GM19468 (cell line): ENCODE results near the gene PTCH2.
"Not testable (repeated sequence)": the region's sequence is repeated elsewhere in the genome, so short reads cannot be mapped to it uniquely, and the experiment has no call there.

ENCODE experiments used
- ATAC-seq: cut with Tn5 transposase; IDR thresholded peaks from one replicate; pipeline ENCODE4 v1.9.1; 2021; ENCODE audit warnings: mild to moderate bottlenecking, moderate library complexity, moderate number of reproducible peaks; ENCODE audit not compliant: unreplicated experiment; ENCODE audit errors: extremely low read depth

Gene PTCH2

GRCh38 chr1:44805311-44806024, 37.6 kb downstream of the PTCH2 start:
- ATAC-seq, result no peak

DNA sequence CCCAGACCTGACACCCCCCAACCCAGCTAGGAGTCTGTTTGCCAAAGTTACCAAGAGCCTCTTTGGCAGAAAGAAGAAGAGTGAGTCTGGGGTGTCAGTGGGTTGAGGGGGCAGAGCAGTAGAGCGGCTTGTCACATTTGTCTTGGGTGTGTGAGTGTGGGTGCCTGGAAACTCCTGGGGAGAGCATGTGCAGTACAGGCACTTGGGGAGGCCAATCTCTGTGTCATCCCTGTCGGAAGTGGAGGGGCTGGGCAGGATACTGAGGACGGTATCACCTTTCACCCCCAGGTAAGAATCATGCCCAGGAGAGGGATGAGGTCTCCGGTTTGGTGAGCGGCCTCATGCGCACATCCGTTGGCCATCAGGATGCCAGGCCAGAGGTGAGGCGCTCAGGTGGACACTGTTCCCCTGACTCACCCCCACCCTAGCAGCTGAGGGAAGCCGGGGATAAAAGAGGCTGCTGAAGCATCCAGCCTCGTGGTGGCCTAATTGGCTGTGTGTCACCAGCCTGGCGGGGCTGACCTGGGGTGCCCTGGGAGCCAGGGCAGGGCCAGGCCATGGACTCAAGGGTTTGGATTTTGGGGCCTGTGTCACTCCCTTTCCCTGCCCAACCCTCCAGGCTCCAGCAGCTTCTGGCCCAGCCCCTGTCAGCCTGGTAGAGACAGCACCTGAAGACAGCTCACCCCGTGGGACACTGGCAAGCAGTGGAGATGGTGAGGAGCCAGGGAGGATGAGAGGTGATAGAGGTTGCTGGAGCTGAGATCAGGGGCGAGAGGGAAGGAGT, 39.5 kb downstream of the PTCH2 start:
- no peak for ATAC-seq

- ATAC-seq, result no peak
These were observed 40.1 kb downstream of the PTCH2 start for GRCh38 chr1:44803062-44803311.

- ATAC-seq, result no peak
These were observed 40.6 kb downstream of the PTCH2 start for GRCh38 chr1:44802306-44803061.

DNA sequence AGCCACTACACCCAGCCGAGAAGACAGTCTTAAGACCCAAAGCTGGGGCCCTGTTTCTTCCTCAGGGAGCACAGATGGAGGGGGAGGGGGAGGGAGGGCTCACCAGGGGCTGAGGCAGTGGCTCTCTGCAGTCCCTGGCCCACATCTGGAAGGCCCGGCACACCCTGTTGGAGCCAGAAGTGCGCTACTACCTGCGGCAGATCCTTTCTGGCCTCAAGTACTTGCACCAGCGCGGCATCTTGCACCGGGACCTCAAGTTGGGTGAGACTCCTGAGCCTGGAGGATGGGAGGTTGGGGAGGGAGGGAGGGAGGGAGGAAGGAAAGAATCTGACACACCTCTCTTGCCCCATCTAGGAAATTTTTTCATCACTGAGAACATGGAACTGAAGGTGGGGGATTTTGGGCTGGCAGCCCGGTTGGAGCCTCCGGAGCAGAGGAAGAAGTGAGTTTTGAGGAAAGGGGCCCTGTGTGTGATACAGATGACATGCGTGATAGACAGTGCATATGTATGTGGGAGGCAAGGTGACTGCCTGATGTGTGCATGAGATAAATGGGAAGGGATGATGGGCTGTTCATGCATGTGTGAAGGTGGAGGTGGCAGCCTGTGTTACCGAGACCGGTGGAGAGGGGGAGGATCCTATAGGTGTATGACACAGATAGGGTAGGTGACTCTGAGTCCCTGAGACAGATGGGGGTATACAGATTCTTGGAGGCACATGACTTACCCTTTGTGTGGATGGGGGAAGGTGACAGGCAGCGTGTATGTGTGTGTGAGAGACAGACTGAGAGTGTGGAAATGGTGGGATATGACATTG, 41.4 kb downstream of the PTCH2 start:
- ATAC-seq, result no peak

DNA sequence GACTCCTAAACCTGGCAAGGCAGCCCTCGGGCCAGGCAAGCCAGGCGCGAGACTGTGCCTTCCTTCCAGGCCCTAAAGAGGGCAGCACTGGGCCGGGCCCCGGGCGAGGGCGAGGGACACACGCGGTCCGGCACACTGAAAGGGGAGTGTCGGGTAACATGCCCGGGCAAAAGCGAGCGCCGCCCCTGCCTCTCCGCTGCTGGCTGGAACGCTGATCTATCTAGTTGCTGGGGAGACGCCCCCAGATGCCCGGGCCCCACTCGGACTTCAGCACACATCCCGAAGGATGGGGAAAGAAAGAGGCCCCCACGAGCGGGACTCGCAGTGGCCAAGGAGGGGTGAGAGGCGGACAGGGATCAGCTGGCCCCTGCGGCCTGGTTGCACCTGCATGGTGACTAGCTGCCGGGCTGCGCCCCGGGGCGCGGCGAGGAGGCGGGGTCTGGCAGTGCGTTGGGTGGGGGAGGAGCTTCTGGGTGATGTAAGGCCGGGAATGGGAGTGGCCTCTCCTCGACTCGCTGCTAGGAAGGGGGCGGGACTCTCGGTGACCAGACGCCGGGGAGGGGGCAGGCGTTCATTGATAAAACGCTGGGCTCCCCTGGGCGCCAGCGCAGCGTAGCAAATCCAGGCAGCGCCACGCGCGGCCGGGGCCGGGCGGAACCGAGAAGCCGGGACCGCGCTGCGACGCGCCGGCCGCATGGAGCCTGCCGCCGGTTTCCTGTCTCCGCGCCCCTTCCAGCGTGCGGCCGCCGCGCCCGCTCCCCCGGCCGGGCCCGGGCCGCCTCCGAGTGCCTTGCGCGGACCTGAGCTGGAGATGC, 43.1 kb downstream of the PTCH2 start, which contains the start of gene PLK3:
Gene PLK3 (plus strand): TSS at position 608 of the 815 bp plus-strand sequence. CDS start 87 bp downstream, at position 695.
- peak; percentile 67 for ATAC-seq

DNA sequence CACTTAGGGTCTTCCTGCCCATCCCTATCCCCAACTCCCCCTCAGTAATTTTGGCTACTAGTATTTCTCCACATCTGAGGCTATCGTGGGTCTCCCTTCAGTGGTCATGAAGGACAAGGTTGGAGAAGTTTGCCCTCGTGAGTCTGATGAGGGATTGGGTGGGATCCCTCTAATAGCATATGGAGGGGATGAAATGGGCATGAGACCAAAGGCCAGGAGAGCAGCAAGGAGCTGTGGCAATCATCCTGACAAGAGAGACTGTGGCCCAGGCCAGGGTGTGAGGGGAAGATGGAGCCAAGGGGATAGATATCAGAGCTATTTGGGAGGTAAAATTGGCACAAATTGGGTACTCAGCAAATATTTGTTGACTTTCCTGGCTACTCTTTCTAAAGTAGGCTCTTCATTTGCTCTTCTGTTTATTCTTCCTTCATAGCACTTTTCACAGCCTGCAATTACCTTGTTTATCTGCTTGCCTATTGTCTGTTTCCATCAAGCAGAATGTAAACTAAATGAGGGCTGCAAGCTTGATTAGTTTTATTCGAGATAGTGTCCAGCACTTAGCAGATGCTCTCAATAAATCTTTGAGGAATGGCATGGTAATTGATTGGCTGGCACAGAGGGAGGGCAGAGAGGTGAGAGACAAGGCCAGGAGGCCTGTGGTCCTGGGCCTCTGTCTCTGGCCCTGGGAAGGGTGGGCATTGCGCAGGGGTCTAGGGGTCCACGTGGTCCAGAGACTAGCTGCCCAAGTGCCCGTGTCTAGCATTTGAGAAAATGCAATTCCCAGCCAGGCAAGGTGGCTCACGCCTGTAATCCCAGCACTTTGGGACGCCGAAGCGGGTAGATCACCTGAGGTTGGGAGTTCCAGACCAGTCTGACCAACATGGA, 44.3 kb downstream of the PTCH2 start:
- ATAC-seq, result no peak

DNA sequence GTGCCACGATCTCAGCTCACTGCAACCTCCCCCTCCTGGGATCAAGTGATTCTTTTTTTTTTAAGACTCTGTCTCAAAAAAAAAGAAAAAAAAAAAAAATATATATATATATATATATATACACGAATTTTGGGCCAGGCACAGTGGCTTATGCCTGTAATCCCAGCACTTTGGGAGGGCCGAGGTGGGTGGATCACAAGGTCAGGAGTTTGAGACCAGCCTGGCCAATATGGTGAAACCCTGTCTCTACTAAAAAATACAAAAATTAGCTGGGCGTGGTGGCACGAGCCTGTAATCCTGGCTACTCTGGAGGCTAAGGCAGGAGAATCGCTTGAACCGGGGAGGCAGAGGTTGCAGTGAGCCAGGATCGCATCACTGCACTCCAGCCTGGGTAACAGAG, 45.2 kb downstream of the PTCH2 start:
- ATAC-seq, result not testable (repeated sequence)

- no peak for ATAC-seq
These were observed 50.1 kb downstream of the PTCH2 start for GRCh38 chr1:44792736-44793502.

DNA sequence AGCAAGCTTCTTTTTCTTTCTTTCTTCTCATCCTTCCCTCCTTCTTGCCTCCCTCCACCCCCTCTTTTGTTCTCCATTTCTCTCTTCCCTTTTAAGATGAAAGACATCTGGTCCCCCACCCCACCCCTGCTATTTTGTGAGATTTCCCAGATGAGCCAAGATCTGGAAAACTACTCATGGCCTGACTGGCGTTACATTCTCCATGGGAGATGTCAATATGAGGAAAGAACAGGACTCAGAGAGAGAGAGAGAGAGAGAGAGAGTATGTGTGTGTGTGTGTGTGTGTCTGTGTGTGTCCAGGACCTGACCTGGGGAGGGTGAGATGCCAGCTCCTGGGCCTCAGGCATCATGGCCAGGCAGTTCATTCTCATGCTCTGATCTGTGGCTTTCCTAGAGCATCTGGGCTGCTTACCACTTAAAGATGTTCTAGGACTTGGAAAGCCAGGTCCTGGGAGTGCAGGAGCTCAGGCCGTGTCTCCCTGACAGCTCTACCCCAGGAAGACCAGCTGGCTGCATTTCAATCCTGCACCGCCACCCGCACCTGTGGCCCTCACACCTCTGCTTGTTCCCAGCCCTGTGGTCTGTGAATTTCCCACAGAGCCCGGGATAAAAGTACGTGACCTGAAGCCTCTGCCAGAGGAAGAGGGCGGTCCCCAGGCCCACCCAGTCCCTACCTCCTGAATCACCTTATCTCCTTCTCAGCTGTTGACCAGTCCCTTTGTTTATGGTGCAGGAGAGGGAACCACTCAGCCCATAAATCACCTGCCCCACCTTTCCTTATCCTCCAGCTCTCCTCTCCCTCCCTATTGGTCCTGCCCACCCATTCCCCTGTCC, 51.9 kb downstream of the PTCH2 start:
- ATAC-seq, result no peak

DNA sequence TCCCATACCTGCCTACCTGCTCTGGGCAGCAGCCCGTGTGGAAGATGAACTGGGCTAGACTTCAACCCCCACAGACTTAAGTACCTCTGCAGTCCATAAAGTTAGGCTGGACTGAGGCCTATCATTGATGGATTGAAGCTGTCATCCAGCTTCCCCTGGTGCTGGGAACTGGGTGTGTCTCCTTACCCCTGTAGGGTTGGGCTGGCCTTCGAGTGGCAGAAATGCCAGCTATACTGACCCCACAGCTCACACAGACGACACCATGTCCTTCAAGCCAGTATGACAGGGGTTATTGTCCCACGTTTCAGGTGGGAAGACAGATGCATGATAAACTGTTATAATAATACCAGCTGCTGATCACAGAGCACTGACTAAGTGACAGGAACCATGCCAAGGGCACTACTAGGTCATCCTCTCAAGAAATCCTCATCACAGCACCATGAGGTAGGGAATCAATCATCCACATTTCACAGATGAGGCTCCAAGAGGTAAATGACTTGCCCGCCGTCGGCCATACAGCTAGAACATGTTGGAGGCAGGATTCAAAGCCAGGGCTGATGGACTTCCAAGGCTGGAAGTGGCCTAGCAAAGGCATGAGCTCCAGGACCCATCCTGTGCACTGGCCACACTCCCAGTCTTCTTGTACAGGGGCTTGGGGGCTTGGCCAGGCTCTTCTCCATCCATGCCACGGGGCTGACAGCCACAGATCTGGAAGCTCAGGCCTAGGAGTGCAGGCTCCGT, 54.8 kb downstream of the PTCH2 start, which contains the start of gene BEST4:
Gene BEST4 (minus strand): TSS at position 51 of the 741 bp plus-strand sequence. CDS start 465 bp downstream, outside the sequence.
- ATAC-seq, result no peak

- ATAC-seq, result no peak
These were observed 55.5 kb downstream of the PTCH2 start for GRCh38 chr1:44787506-44787905.

- no peak for ATAC-seq
These were observed 56.1 kb downstream of the PTCH2 start for GRCh38 chr1:44786841-44787426.

DNA sequence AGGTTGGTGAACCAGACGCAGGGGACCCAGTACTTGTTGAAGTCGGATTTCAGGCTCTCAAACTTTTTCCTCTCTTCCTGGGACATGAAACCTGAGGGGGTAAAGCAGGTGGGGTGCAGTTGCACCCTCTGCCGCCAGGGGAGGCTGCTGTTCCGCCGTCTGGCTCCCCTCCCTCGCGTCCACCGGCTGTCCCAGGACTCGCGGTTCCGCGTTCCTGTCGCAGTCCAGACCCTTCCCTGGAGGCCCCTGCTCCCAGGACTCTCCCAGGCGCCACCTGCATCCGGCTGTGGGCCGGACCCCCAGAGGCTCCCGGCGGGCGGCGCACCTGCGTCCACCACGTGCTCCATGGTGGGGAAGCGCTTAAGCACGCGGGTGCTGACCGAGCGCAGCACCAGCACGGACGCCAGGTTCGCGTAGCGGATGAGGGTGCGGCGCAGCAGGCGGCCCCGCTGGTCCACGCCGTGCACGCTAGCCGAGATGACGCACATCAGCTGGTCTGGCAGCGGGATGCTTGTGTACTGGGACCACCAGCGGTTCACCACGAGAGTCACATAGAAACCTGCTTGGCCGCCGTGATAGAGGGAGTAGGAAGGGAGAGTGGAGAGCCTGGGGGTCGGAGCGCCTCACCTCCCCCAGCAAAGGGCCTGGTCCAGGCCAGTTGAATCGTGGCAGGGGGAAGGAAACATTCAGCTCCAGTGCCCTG, 56.8 kb downstream of the PTCH2 start:
- no peak for ATAC-seq

- ATAC-seq, result no peak
These were observed 57.4 kb downstream of the PTCH2 start for GRCh38 chr1:44785501-44786137.
